IMR-90 (cell line): Measurements from ENCODE around the gene RBMS3. TPM values are rescaled to one million over a fixed set of nuclear protein-coding genes. Genes with fewer than 3 reads are reported as not detected.

Experiments used
- ATAC-seq: fragments of 200-7000 bp; cut with Tn5 transposase; 2 replicates; pipeline ENCODE4 v1.9.1; 2020; ENCODE audit warnings: low read depth, mild to moderate bottlenecking, moderate library complexity
- BruUV-seq: library from RNA; stranded (reverse); fragments of 400-500 nt; replicated peaks from 2 replicates; lab custom pipeline; 2021; lab: Mats Ljungman, UMichigan
- CTCF ChIA-PET: fragments of 300-600 bp; formaldehyde crosslinking; extraction: SDS; loops from one replicate; lab custom pipeline; 2021; ENCODE audit warnings: antibody characterized with exemption; lab: Yijun Ruan, JAX
- POLR2A ChIA-PET: fragments of 300-600 bp; sonication (Branson Sonifier 250); formaldehyde crosslinking; loops from one replicate; lab custom pipeline; 2022; ENCODE audit warnings: antibody characterized with exemption; ENCODE audit not compliant: unreplicated experiment; lab: Charles Lee
- DNase-seq: peaks from one replicate; pipeline ENCODE4 v3.0.0; 2013
- H2AFZ ChIP-seq: replicated peaks from 2 replicates; pipeline ENCODE3; 2013; ENCODE audit warnings: low read length, mild to moderate bottlenecking; ENCODE audit not compliant: poor library complexity
- H2AK5ac ChIP-seq: 2 replicates; pipeline ENCODE4 v1.6.1; 2013; ENCODE audit warnings: low read depth, low read length, inconsistent platforms
- H2AK9ac ChIP-seq: replicated peaks from 2 replicates; pipeline ENCODE3; 2013; ENCODE audit warnings: mild to moderate bottlenecking, low read depth, low read length, moderate library complexity; ENCODE audit not compliant: poor library complexity
- H2BK120ac ChIP-seq: 2 replicates; pipeline ENCODE4 v1.6.1; 2013; ENCODE audit warnings: low read depth, low read length, inconsistent platforms
- H2BK15ac ChIP-seq: 3 replicates; pipeline ENCODE4 v1.6.1; 2013; ENCODE audit warnings: low read depth, low read length, inconsistent platforms
- H2BK20ac ChIP-seq: 2 replicates; pipeline ENCODE4 v1.6.1; 2013; ENCODE audit warnings: low read depth, mild to moderate bottlenecking, inconsistent platforms, low read length, moderate library complexity
- H2BK5ac ChIP-seq: 2 replicates; pipeline ENCODE4 v1.6.1; 2013; ENCODE audit warnings: mild to moderate bottlenecking, low read depth, low read length, inconsistent platforms; ENCODE audit not compliant: poor library complexity, severe bottlenecking
- H3K14ac ChIP-seq: replicated peaks from 2 replicates; pipeline ENCODE4 v1.6.1; 2013; ENCODE audit warnings: low read depth, low read length, inconsistent platforms
- H3K18ac ChIP-seq: 2 replicates; pipeline ENCODE4 v1.6.1; 2013; ENCODE audit warnings: low read depth, low read length, control low read depth
- H3K23ac ChIP-seq: 2 replicates; pipeline ENCODE4 v1.6.1; 2013; ENCODE audit warnings: low read depth, low read length, inconsistent platforms
- H3K27ac ChIP-seq: 2 replicates; pipeline ENCODE4 v1.5.1; 2013; ENCODE audit warnings: mild to moderate bottlenecking, control low read depth, low read length; ENCODE audit not compliant: insufficient read depth
- H3K27me3 ChIP-seq: 2 replicates; pipeline ENCODE4 v1.6.1; 2013; ENCODE audit warnings: low read length; ENCODE audit not compliant: control insufficient read depth, insufficient read depth
- H3K36me3 ChIP-seq: 2 replicates; pipeline ENCODE4 v1.6.1; 2013; ENCODE audit warnings: low read length, mixed read lengths; ENCODE audit not compliant: control insufficient read depth, insufficient read depth
- H3K4ac ChIP-seq: 2 replicates; pipeline ENCODE4 v1.6.1; 2013; ENCODE audit warnings: low read depth, low read length, inconsistent platforms
- H3K4me1 ChIP-seq: 2 replicates; pipeline ENCODE4 v1.6.1; 2013; ENCODE audit warnings: low read length, mixed read lengths; ENCODE audit not compliant: control insufficient read depth, insufficient read depth
- H3K4me2 ChIP-seq: 2 replicates; pipeline ENCODE4 v1.6.1; 2013; ENCODE audit warnings: low read depth, mild to moderate bottlenecking, control low read depth, low read length, moderate library complexity
- H3K4me3 ChIP-seq: 2 replicates; pipeline ENCODE4 v1.5.1; 2013; ENCODE audit warnings: low read depth, mild to moderate bottlenecking, control low read depth, low read length, moderate library complexity; ENCODE audit not compliant: insufficient read depth
- H3K56ac ChIP-seq: 2 replicates; pipeline ENCODE4 v1.6.1; 2013; ENCODE audit warnings: low read length, inconsistent platforms; ENCODE audit not compliant: insufficient read depth; ENCODE audit errors: extremely low read depth
- H3K79me1 ChIP-seq, 2 experiments: 2 replicates each; pipeline ENCODE4 v1.6.1; 2013; ENCODE audit warnings: low read length in 2 of 2, inconsistent platforms in 1 of 2, low read depth in 1 of 2
- H3K9ac ChIP-seq: 2 replicates; pipeline ENCODE4 v1.6.1; 2013; ENCODE audit warnings: low read depth, low read length, control low read depth
- H3K9me1 ChIP-seq: 2 replicates; pipeline ENCODE4 v1.6.1; 2013; ENCODE audit warnings: low read length, inconsistent platforms; ENCODE audit not compliant: insufficient read depth
- H3K9me3 ChIP-seq: 2 replicates; pipeline ENCODE4 v1.6.1; 2013; ENCODE audit warnings: low read length; ENCODE audit not compliant: control insufficient read depth, insufficient read depth
- H4K20me1 ChIP-seq: 2 replicates; pipeline ENCODE4 v1.6.1; 2013; ENCODE audit warnings: low read length, inconsistent platforms; ENCODE audit not compliant: insufficient read depth
- H4K5ac ChIP-seq: 2 replicates; pipeline ENCODE4 v1.6.1; 2013; ENCODE audit warnings: mild to moderate bottlenecking, low read depth, low read length, control low read depth
- H4K8ac ChIP-seq, 2 experiments: 2 replicates each; pipeline ENCODE4 v1.6.1; 2013; ENCODE audit warnings: low read depth in 2 of 2, low read length in 2 of 2, control low read depth in 1 of 2, inconsistent platforms in 1 of 2
- H4K91ac ChIP-seq: 2 replicates; pipeline ENCODE4 v1.6.1; 2013; ENCODE audit warnings: low read depth, low read length, inconsistent platforms; ENCODE audit not compliant: insufficient read depth
- CEBPB ChIP-seq: IDR thresholded peaks from 2 replicates; pipeline ENCODE4 v1.6.1; 2012; ENCODE audit warnings: low read depth, low read length, improper control_type of control experiment
- ELK1 ChIP-seq: fragments of 150-350 bp; IDR thresholded peaks from 2 replicates; pipeline ENCODE4 v1.6.1; 2016; ENCODE audit warnings: low read depth, mild to moderate bottlenecking, low read length, moderate library complexity, borderline replicate concordance
- FOS ChIP-seq: fragments of 150-350 bp; IDR thresholded peaks from 2 replicates; pipeline ENCODE4 v1.6.1; 2016; ENCODE audit warnings: low read depth, low read length
- MAFK ChIP-seq: IDR thresholded peaks from 2 replicates; pipeline ENCODE4 v1.6.1; 2012; ENCODE audit warnings: low read depth, low read length, improper control_type of control experiment
- RCOR1 ChIP-seq: IDR thresholded peaks from 2 replicates; pipeline ENCODE4 v1.6.1; 2012; ENCODE audit warnings: mild to moderate bottlenecking, low read length, improper control_type of control experiment; ENCODE audit not compliant: insufficient replicate concordance
- RFX5 ChIP-seq: IDR thresholded peaks from 2 replicates; pipeline ENCODE4 v1.8.0; 2012; ENCODE audit warnings: low read depth, mild to moderate bottlenecking, low read length, moderate library complexity
- WGBS, 2 experiments: methylation state at CpG; one replicate each; pipeline versions ENCODE4 v1.1.5 to v1.1.7; 2013; ENCODE audit warnings: missing lambda C conversion rate in 2 of 2; ENCODE audit not compliant: insufficient read length in 1 of 2; ENCODE audit errors: extremely low coverage in 2 of 2; 5-methylcytosine and 5-hydroxymethylcytosine counted together
- dilution Hi-C: fragments of 300-500 bp; cut with HindIII; formaldehyde crosslinking; loops from one replicate; pipeline ENCODE4 v1.14.3; 2018; ENCODE audit warnings: low sequenced_read_pairs; ENCODE audit not compliant: unreplicated experiment
- in situ Hi-C: fragments of 300-500 bp; cut with MboI; formaldehyde crosslinking; loops from 3 replicates; pipeline ENCODE4 v1.14.3; 2019; ENCODE audit warnings: low sequenced_read_pairs, inconsistent platforms, mixed read lengths
- intact Hi-C: fragments of 100-400 bp; cut with micrococcal nuclease; formaldehyde crosslinking; loops from 2 replicates; pipeline ENCODE4 v1.10.0; 2022
- polyA plus RNA-seq, 3 experiments: library from polyadenylated mRNA; depleted of rRNA; stranded (reverse); fragments of >200 nt; gene quantifications; 2 replicates each; pipeline ENCODE4 v1.2.3, GENCODE V29; 2012; ENCODE audit warnings: low replicate concordance in 1 of 3
- total RNA-seq: library from RNA; depleted of rRNA; stranded (reverse); fragments of >200 nt; gene quantifications from 2 replicates; pipeline ENCODE4 v1.2.3, GENCODE V29; 2012

RBMS3 gene
- total and polyA plus RNA-seq, 2 of the 4 experiments (the other 2 are of a cell fraction), result 15.2 to 127 TPM

DNA sequence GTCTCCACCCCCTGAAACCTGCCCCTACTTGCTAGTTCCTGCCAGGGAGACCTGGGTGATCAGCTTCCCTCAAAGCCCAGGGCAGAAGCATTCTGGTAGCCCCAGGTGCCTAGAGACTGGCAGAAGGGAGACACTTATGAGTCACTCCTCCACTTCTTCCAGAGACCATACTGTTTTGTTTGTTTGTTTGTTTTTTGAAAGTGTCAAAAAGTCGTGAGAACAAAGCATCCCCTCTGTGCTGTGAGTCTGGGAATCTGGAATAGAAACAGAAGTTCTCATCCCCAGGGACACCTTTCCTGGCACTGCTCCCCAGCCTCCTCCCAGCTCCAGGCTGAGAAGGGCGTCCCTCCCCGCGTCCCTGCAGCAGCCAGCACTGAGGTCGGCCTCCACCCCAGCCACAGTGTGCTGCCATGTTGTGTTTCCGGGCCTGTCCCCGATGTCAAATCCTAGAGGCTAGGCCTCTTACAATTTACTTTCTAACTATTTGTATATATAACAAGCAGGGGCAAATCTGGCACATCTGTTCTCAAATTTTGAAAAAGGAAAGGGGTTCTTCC lies 573.0 kb downstream of the RBMS3 start:
- H3K23ac ChIP-seq, result no peak overlapping the region
- ChIA-PET POLR2A (no interaction called here), CTCF (no interaction called here)
- in situ Hi-C loops, result no loop called here
- H3K4me2 ChIP-seq, result no peak overlapping the region
- dilution Hi-C loops, result no loop called here
- no peaks in the 10 kb centered on the region for H3K9me1 ChIP-seq
- H2BK5ac ChIP-seq, result no peak overlapping the region
- H2AFZ ChIP-seq, result no peak overlapping the region
- no peak overlapping the region for H2AK5ac ChIP-seq
- DNase-seq (no peak), ATAC-seq (no peak)
- H2AK9ac ChIP-seq, result no peak overlapping the region
- no peaks in the 10 kb centered on the region for H3K4me1 ChIP-seq
- BruUV-seq, result no TSS peak
- TF ChIP-seq ELK1 (no peak), FOS (no peak), MAFK (no peak), RFX5 (no peak), RCOR1 (no peak), CEBPB (no peak)
- no peak overlapping the region for H3K4me3 ChIP-seq
- no peak overlapping the region for H4K91ac ChIP-seq
- no peak overlapping the region for H3K18ac ChIP-seq
- no peaks in the 10 kb centered on the region for H3K36me3 ChIP-seq
- no peak overlapping the region for H3K27ac ChIP-seq
- whole genome bisulfite sequencing, 2 experiments, result 80% methylated on average over 3 of the region's 7 CpGs; no CpG with 5 or more reads in 1 of the 2 experiments
- no peak overlapping the region for H3K14ac ChIP-seq
- H4K20me1 ChIP-seq, result no peaks in the 10 kb centered on the region
- H3K79me1 ChIP-seq, result no peaks in the 10 kb centered on the region
- no peaks in the 10 kb centered on the region for H3K27me3 ChIP-seq
- no peak overlapping the region for H2BK20ac ChIP-seq
- H3K56ac ChIP-seq, result no peak overlapping the region
- no peak overlapping the region for H4K5ac ChIP-seq
- no peak overlapping the region for H3K4ac ChIP-seq
- H4K8ac ChIP-seq, result no peak overlapping the region
- H3K9ac ChIP-seq, result no peak overlapping the region
- no peak overlapping the region for H2BK15ac ChIP-seq
- no peaks in the 10 kb centered on the region for H3K9me3 ChIP-seq
- intact Hi-C loops, result no loop called here
- H2BK120ac ChIP-seq, result no peak overlapping the region
